GM18507 (cell line): ENCODE data around the gene CHIC2.
A peak's percentile ranks its signal among the peaks of the same experiment; 100 is the strongest.

Experiments
- DNase-seq: peaks from one replicate; pipeline ENCODE4 v3.0.0; 2011; ENCODE audit warnings: low read depth; ENCODE audit not compliant: insufficient read length; ENCODE audit errors: extremely low spot score
- FAIRE-seq: peaks from 2 replicates; lab custom pipeline; 2011; peaks lifted over from hg19 to GRCh38; lab: Jason Lieb, UNC

Gene CHIC2

DNA sequence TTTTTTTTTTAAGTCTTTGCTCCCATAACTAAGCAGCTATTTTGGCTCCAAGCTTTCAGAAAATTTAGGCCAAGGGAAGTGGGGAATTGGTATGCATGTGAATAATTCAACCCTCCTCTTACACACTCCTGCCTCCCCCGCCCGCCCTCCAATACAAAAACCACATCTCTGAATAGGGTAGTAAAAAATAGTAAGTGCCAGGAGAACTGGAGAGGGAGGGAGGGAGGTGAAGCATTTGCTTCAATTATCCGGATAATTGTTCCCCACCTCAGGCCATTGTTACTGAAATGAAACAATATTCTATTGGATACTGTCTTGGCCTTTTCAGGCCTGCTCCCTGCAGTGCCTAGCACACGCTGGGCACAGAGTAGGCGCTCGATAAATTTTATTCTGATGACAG lies 30.0 kb upstream of the CHIC2 start:
- FAIRE-seq (no peak), DNase-seq (no peak)

DNA sequence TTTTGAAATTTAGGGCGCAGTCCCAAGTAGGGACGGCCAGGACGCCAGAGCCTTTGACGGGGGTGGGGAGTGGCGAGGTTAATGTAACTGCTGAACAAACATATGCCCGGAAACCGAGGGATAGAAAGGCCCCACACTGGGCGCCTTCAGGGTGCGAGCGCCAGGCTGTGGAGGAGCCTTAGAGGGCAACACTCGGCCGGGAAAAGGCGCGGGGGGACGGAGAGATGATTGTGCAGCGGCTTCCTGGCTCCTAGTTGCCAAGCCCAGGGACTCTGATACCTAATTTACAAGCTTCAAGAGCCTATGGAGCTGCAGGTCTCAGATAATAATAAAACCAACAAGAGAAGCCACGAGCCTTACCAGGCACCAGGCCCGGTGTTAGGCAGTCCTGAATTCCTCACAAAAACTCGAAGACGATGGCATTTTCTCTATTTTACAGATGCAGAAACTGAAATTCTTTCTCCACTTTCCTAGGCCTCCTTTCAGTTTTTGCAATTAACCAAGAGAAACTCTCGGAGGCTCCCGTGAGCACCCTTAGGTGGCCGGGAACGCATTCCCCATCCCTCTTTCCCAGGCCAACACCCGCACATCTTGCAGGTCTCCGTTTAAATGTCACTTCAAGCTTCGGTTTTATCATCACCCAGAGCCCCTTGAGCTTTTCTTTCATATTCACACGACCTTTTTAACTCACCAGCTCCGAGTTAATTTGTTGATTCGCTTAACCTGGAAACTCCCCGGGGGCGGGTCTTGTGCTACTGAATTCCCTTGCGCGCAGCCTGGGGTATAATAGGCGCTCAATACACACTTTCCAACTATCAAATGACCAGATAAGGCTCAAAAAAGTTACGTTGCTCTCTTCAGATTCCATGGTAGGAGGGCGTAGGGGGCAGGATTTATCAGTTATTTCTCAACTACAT lies 29.2 kb upstream of the CHIC2 start:
- FAIRE-seq = no peak
- DNase-seq = no peak

DNA sequence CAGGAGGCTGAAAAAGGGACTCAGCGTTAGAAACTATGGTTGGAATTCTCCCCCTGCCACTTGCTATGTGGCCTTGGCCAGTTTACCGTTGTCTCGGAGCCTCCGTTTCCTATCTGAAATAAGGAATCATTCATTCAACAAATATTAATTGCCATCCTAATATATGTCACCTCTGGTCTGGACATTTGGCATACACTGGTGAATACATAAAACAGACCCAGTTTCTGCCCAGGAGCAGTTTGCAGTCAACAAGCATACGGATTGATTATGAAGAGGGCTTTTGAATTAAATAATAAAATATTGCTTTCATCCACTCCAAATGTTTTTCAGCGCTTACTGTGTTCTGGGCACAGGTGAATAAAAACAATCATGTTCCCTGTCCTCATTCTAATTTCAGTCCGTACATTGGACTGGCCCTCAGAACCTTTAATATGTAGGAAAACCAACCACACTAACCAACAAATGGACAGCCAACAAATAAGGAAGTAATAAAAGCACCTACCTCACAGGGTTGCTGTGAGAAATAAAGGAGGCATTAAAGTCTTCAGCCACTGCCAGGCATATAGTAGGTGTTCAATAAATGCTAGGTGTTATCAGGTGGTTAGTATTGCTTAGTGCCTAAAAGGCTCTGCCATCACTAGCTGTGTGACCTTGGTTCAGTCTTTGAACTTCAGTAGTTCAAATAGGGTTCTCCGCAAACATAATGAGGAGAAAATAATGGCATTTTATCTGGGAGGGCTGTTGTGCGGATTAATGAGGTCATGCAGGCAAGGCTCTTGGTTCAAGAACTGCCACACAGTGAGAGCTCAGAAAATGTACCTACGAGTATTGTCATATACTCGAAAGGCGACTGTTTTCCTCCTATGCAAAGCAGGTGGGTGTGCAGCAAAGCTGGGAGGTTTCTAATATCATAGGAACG lies 28.3 kb upstream of the CHIC2 start:
- peak; percentile 21 for FAIRE-seq

DNA sequence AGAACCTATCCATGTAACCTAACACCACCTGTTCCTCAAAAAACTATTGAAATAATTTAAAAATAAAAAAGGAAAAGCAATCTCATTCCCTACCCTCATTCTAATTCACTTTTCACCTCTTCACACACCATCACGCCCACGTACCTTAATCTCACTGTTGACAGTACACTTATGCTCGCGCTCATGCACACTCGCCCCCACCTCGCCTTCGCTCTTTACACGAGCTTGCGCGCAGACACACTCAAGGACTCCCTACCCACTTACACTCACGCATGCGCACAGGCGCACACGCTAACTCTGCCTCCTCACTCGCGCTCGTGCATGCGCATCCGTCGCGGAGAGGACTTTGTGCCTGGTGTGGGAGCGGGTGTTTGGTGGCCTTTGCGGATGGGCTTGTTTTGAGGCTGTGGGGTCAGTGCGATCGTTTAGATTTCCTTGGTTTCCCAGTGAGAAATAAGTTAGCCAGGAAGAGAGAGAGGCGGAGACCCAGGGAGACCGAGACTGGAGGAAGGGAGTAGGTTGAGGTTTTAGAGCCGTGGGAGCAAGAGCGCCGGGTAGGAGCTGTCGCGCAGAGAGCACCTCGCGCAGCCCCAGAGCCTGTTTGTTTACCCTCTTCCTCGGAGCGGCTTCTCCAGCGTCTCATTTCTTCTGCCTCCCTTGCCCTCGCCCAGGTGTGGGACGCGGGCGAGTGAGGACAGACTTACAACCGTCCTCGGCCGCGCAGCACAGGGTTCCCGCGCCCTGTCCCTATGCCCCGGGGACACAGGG lies 27.4 kb upstream of the CHIC2 start:
- DNase-seq (peak; percentile 63), FAIRE-seq (peak; percentile 81)

More for the DNA sequence above, 28.3 kb upstream of the CHIC2 start:
- DNase-seq = no peak

DNA sequence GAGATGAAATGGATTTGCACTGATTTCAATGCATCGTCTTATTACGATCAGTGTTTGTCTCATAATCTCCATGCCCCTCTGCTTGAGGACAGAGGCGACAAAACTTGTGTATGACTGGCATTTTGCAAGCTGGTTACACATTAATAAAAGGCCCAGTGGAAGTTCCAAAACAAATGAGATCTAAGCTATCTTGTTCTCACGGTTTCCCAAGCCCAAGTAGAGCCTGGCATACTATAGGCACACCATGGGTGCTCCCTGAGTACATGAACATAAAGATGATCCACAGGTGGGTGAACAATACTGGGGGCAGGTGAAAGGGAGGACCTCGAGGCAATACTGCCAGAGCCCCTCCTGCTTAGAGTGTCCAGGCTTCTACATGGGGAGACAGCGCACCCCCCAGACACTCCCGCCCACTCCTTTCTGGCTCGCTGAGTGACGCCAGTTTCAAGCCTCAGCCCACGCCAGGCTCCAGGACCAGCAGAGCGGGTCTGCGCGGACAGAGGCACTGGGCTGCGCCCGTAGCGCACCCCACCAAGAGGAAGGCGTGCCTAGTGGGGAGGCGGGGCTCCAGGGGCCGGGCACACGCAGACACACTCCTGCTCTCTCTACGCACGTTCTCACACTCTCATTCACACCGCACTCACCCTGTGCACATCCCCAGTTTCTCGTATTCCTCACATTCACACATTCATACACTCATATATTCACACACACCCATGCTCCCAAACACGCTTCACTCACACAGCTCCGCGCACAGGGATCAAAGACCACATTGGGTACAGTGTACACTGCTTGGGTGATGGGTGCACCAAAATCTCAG lies 26.6 kb upstream of the CHIC2 start:
- DNase-seq = no peak
- peak; percentile 48 for FAIRE-seq

DNA sequence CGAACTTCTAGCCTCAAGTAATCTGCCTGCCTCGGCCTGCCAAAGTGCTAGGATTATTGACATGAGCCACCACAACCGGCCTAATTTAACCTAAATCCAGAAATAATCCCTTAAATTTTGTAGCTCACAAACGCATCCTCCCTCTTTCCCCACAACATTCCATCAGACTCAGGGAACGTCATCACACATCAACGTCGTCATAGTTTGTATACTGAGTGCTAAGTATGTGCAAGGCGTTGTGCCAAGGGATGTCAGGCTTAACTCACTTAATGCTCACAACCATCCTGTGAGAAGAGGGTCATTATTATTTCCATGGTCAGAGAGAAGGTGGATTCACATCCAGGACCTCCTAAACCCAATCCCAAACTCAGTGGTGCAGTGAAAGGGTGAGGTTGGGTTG lies 26.0 kb upstream of the CHIC2 start:
- FAIRE-seq = no peak

DNA sequence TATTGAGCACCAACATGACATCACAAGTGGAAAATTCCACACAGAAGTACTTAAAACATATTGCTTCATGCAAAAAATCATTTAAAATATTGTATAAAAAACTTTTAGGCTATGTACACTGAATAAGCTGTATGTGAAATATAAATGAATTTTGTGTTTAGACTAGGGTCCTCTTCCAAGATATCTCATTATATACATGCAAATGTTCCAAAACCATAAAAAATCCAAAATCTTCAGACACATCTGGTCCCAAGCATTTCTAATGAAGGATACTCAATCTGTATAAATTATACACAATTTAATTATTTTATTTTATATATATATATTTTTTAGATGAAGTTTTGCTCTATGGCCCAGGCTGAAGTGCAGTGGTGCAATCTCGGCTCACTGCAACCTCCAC lies 25.5 kb upstream of the CHIC2 start:
- DNase-seq (no peak), FAIRE-seq (no peak)

More for the DNA sequence above, 26.0 kb upstream of the CHIC2 start:
- DNase-seq = no peak

DNA sequence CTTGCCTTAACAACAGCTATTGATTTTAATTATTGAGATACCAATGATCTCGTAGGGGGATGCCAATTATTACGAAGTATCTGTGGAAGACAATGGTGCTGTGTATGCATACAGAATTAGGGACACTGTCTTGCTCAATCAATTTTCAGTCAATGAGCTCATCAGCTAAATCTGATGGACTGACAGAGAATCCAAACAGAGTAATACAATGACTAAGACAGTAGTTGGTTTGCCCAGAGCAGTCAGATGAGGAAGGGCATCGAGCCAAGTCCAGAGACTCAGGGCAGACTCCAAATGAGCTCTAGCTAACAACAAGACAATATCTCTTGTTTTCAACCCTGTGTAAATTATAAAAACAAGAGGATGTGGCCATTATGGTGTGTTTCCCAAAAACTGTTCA lies 20.9 kb upstream of the CHIC2 start:
- DNase-seq (no peak), FAIRE-seq (no peak)

DNA sequence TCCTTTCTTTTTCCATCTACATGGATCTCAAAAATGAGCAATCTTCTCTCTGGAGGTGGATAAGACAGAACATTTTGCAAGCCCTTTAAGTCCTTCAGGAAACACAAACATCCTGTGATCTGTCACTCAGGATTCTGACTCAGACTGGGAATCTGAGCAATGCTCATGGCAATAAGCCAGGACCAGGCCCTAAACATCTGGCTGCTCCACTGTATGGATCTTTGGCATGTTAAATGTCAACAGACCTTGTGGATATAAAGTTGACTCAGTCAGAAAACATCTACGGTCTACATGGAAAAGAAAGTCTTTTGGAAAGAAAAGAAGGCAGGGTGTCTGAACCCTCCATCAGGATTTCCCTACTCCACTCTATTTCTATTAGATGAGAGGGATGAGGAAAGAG lies 17.8 kb upstream of the CHIC2 start:
- FAIRE-seq (no peak), DNase-seq (no peak)

DNA sequence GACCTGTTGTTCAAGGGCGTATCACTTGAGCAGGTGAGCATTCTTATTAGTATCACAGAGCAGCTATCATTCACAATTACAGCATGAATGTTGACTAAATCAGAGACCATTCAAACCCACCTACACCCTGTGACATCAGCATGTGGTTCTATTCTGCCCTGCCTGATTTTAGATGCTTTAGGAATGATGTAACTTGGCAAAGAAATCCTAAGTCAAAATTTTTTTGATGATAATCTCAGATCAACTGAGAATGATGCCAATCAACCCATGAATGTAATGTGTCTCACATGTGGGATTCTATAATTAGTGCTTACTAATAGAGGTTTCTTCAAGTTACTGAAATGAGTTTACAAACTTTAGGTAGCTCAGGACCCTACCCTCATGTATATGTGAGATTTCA lies 13.4 kb upstream of the CHIC2 start:
- FAIRE-seq (no peak), DNase-seq (no peak)

DNA sequence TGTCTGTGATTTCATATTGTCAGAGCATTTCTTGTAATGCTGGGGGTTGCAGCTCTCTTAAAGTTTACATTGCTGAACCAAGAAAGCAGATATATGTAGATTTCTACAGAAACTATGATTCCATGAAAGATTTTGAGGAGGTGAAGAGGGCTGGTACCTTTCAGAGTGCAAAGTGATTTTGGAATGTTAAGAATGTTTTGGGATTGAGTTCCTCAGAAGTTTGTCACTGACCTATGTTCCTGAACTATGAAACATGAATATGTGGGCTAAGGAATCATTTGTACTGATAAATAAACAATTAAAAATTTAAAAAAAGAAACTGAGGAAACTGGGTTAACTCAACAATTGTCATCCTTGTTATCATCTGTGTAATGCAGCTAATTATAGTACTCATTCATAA lies 12.3 kb upstream of the CHIC2 start:
- DNase-seq = no peak
- FAIRE-seq = no peak

DNA sequence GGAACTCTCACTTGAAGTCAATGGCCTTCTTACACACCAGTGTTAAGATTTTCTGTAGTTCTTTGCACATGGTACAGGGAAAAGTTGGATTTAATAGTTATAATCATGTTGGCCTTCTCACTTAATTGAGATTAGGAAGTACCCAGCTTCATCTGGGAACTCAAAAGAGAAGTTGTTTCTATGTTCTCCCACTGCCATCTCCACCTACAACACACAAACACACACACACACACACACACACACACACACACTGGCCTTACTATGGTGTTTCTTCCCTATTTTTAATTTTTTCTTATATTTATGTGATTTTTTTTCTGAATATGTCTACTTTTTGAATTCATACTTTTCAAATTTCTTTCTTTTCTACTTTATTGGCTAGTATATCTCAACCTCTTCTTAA lies 10.0 kb upstream of the CHIC2 start:
- no peak for FAIRE-seq
- no peak for DNase-seq

DNA sequence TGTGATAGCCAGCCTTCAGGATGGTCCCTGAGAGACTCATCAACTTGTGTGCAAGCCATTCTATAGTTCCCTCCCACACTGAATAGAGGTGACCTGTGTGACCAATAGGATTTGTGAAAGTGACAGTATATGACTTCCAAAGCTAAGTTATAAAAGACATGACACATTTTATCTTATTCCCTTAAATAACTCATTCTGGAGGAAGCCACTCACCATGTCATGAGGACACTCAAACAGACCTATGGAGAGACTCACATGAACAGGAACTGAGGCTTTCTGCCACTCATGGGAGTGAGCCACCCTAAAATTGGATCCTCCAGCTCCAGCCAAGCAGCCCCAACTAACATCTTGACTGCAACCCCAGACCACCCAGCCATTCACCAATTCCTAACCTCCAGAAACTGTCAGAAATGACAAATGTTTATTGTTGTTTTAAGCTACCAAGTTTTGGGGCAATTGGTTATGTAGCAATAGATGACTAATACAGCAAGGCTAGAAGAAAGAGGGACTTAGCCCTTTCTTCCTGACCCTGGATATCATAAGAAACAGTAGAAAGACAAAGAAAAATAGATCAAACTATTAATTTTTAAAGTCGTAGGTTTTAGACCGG lies 9.0 kb upstream of the CHIC2 start:
- DNase-seq = no peak
- FAIRE-seq = no peak

DNA sequence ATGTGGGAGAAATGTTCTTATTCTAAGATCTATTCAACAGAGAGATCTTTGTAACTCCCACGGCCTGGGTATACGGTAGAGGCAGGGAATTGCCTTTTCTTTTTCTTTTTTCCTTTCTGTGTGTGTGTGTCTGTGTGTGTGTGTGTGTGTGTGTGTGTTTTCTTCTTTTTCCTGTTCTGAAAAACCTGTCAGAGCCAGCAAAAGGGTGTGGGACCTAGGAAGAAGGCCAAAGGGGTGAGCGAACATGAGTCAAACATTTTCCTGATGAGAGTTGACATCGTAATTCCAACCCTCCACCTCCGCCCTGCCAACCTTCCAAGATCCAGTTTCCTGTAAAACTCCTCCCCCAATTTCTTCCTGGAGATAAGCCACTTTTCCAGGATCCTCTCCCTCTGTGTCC lies 2.8 kb upstream of the CHIC2 start:
- FAIRE-seq = no peak
- no peak for DNase-seq

DNA sequence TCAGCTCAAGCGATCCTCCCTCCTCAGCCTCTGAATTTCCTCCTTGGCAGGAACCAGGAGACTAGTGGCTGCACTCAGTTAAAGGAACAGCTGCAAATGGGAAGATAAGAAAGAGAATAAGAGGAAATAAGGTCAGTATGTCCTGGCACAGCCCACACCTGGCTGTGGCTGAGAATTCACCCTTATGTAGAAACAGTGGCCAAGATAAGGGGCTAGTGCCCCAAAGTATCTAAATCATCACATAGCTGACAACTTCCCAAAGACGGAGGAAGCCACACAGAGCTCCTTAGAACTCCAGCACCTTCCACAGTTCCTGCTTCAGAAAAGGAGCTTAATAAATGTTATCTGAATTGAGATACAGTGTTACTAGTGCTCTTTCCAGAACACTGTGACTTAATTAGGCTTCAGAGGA lies 2.3 kb upstream of the CHIC2 start:
- no peak for FAIRE-seq
- DNase-seq = no peak

DNA sequence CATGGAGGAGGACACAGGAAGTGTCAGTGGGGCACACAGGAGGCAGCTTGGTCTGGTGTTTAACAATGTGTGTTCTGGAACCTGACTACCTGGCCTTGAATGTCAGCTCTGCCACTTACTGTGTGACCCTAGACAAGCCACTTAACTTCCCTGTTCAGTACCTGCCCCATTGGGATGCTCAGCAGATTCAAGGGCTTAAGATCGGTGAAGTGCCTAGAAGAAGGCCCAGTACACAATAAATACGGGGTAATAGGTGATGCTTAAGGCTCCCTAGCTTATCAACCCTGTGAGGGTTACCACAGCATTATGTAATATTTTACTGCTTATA lies 1.6 kb upstream of the CHIC2 start:
- no peak for DNase-seq
- FAIRE-seq = no peak

DNA sequence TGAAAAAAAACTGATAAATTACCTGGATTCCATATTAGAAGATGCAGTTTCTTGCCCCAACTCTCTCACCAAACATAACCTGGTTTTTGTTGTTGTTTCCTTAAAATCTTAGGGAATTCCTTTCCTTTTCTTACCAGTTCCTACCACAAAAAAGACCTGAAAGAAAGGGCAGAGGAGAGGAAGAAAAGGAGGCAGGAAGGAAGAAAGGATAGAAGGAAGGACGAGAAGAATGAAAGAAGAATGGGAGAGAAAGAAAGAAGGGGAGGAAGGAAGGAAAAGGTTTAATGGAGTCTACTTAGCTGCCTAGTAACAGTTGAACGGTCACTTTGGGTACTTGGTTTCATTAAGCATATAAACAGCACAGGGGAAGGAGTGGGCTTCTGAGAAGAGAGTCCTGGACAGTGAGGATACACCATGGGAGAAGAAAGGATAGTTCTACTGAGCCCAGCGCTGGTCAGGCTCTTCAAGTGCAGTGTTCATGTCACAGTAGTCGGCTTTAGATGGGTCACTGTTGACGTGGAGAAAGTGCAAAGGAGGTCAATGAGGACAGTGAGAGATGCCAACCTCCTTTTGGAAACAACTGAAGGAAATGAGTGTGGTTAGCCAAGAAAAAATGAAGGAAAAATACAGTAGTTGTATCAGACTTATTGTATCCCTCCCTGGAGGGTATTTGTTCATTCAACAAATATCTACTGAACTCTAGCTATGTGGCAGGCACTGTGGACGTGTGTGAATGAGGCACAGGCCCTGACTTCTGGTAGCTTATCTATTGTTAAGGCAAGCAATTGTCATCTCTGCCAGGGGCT lies 1.1 kb upstream of the CHIC2 start:
- FAIRE-seq (no peak), DNase-seq (no peak)

DNA sequence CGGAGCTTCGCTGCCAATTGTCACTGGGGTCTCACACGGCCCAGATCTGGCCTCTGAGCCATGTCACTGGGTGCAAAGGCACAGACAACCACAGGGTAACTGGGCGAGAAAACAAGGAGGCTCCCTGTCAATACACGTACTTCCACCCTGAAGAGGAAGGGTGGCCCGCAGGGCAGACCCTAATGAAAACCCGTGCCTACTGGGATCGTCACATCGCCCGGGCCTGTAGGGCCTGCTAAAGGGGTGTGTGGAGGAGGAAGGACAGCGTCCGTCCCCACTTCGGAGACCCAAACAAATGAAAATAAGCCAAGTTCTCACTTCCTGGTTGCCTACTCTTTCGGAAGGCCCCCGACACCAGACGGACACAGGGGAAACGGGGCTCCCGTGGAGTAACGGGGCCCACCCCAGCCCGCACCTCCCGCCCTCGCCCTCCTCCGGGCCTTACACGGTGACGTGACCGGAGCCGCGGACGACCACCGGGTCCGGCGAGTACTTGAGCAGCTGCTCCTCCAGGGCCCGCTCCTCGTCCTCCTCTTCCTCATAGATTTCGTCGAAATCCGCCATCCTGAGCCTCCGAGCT lies 578 bp downstream of the CHIC2 start:
- FAIRE-seq = no peak
- peak; percentile 8 for DNase-seq
